H4 (cell line): ENCODE results near the gene GABRG3. TPM values are rescaled to one million over a fixed set of nuclear protein-coding genes. Genes with fewer than 3 reads are reported as not detected.
"Not testable (repeated sequence)": the region's sequence is repeated elsewhere in the genome, so short reads cannot be mapped to it uniquely, and the experiment has no call there.

Experiments
- DNase-seq: peaks from one replicate; pipeline ENCODE4 v3.0.0-alpha.2; 2015; ENCODE audit warnings: low spot score
- total RNA-seq: library from RNA; depleted of rRNA; stranded (reverse); fragments of >200 nt; shearing (Covaris generic); gene quantifications from 2 replicates; pipeline ENCODE4 v1.2.3, GENCODE V29; 2014

Gene GABRG3
- total RNA-seq, 1 experiment from 2014 or later = not detected

GRCh38 chr15:27336676-27337075 lies 365.7 kb downstream of the GABRG3 start:
- DNase-seq = no peak

- no peak for DNase-seq
Measured at GRCh38 chr15:27339138-27339537, 368.2 kb downstream of the GABRG3 start.

- DNase-seq = no peak
Measured at GRCh38 chr15:27341780-27342343, 370.9 kb downstream of the GABRG3 start.

- DNase-seq = no peak
Measured at GRCh38 chr15:27342991-27343390, 372.0 kb downstream of the GABRG3 start.

- DNase-seq = no peak
Measured at GRCh38 chr15:27352136-27352535, 381.2 kb downstream of the GABRG3 start.

- peak; percentile 57 for DNase-seq
Measured at GRCh38 chr15:27353856-27354255, 382.9 kb downstream of the GABRG3 start.

GRCh38 chr15:27358751-27359434 lies 387.9 kb downstream of the GABRG3 start:
- DNase-seq = no peak

- DNase-seq = no peak
Measured at GRCh38 chr15:27359586-27359985, 388.6 kb downstream of the GABRG3 start.

GRCh38 chr15:27360316-27360715 lies 389.3 kb downstream of the GABRG3 start:
- DNase-seq = no peak

- DNase-seq = no peak
Measured at GRCh38 chr15:27361438-27361837, 390.5 kb downstream of the GABRG3 start.

GRCh38 chr15:27365456-27365855 lies 394.5 kb downstream of the GABRG3 start:
- DNase-seq = no peak

- DNase-seq = not testable (repeated sequence)
Measured at GRCh38 chr15:27377391-27377790, 406.4 kb downstream of the GABRG3 start.

- DNase-seq = no peak
Measured at GRCh38 chr15:27382361-27383025, 411.5 kb downstream of the GABRG3 start.

- no peak for DNase-seq
Measured at GRCh38 chr15:27383726-27384125, 412.7 kb downstream of the GABRG3 start.

- no peak for DNase-seq
Measured at GRCh38 chr15:27392163-27392562, 421.2 kb downstream of the GABRG3 start.

GRCh38 chr15:27396521-27396920 lies 425.5 kb downstream of the GABRG3 start:
- DNase-seq = no peak

- no peak for DNase-seq
Measured at GRCh38 chr15:27396996-27397395, 426.0 kb downstream of the GABRG3 start.

GRCh38 chr15:27398631-27399161 lies 427.7 kb downstream of the GABRG3 start:
- no peak for DNase-seq

GRCh38 chr15:27399241-27399640 lies 428.3 kb downstream of the GABRG3 start:
- no peak for DNase-seq

GRCh38 chr15:27401471-27401870 lies 430.5 kb downstream of the GABRG3 start:
- DNase-seq = no peak

- no peak for DNase-seq
Measured at GRCh38 chr15:27408428-27408827, 437.4 kb downstream of the GABRG3 start.

- peak; percentile 78 for DNase-seq
Measured at GRCh38 chr15:27410996-27411605, 440.1 kb downstream of the GABRG3 start.
